Liver (tissue), 9 donors: Measurements from ENCODE around the gene BTBD6. TPM values are rescaled to one million over a fixed set of nuclear protein-coding genes. Genes with fewer than 3 reads are reported as not detected.

ENCODE experiments used
- DNase-seq: peaks from one replicate; pipeline ENCODE4 v3.0.0-alpha.2; 2017; ENCODE audit warnings: low spot score
- H3K27ac ChIP-seq, 2 donors: one replicate each; pipeline ENCODE4 v1.7.0; 2013; ENCODE audit warnings: inconsistent platforms in 2 of 2, low read length in 2 of 2, control low read depth in 1 of 2, low read depth in 1 of 2, mild to moderate bottlenecking in 1 of 2
- H3K27me3 ChIP-seq, 4 donors: one replicate each; pipeline versions ENCODE4 v1.6.1 to v1.7.0; 2013; ENCODE audit warnings: low read length in 3 of 4, inconsistent platforms in 1 of 4, mild to moderate bottlenecking in 1 of 4, moderate library complexity in 1 of 4; ENCODE audit not compliant: control insufficient read depth in 4 of 4, insufficient read depth in 4 of 4
- H3K36me3 ChIP-seq, 4 donors: one replicate each; pipeline versions ENCODE4 v1.6.1 to v1.7.0; 2013; ENCODE audit warnings: low read length in 3 of 4, mild to moderate bottlenecking in 3 of 4, low read depth in 1 of 4, moderate library complexity in 1 of 4; ENCODE audit not compliant: control insufficient read depth in 4 of 4, insufficient read depth in 3 of 4
- H3K4me1 ChIP-seq, 4 donors: one replicate each; pipeline versions ENCODE4 v1.6.1 to v1.7.0; 2013; ENCODE audit warnings: low read length in 3 of 4, mild to moderate bottlenecking in 3 of 4, moderate library complexity in 1 of 4; ENCODE audit not compliant: control insufficient read depth in 4 of 4, insufficient read depth in 4 of 4
- H3K4me3 ChIP-seq, 3 donors: one replicate each; pipeline versions ENCODE4 v1.6.1 to v1.7.0; 2013; ENCODE audit warnings: low read length in 3 of 3, control low read depth in 1 of 3, low read depth in 1 of 3, mild to moderate bottlenecking in 1 of 3
- H3K9ac ChIP-seq, 2 donors: one replicate each; pipeline ENCODE4 v1.7.0; 2013; ENCODE audit warnings: low read length in 2 of 2, mild to moderate bottlenecking in 2 of 2, moderate library complexity in 2 of 2, control low read depth in 1 of 2, low read depth in 1 of 2
- H3K9me3 ChIP-seq, 4 donors: one replicate each; pipeline versions ENCODE4 v1.6.1 to v1.7.0; 2013; ENCODE audit warnings: low read length in 3 of 4; ENCODE audit not compliant: control insufficient read depth in 4 of 4
- EGR1 ChIP-seq, 2 donors: IDR thresholded peaks; 2 replicates each; pipeline ENCODE4 v1.6.1; 2016 to 2018; ENCODE audit warnings: antibody characterized with exemption in 2 of 2, low read depth in 2 of 2
- FOXA2 ChIP-seq: IDR thresholded peaks from 2 replicates; pipeline ENCODE4 v1.6.1; 2016; ENCODE audit warnings: antibody characterized with exemption
- GABPA ChIP-seq, 2 donors: IDR thresholded peaks in 1 of 2; conservative IDR thresholded peaks in 1 of 2; 2 replicates each; pipeline ENCODE4 v1.6.1; 2016; ENCODE audit warnings: antibody characterized with exemption in 2 of 2, mild to moderate bottlenecking in 1 of 2, moderate library complexity in 1 of 2
- HNF4A ChIP-seq, 2 donors: conservative IDR thresholded peaks; 2 replicates each; pipeline ENCODE4 v1.6.1; 2016; ENCODE audit warnings: antibody characterized with exemption in 2 of 2, mild to moderate bottlenecking in 2 of 2
- HNF4G ChIP-seq: IDR thresholded peaks from 2 replicates; pipeline ENCODE4 v1.6.1; 2016; ENCODE audit warnings: antibody characterized with exemption
- NR2F2 ChIP-seq: IDR thresholded peaks from 2 replicates; pipeline ENCODE4 v1.6.1; 2016; ENCODE audit warnings: antibody characterized with exemption
- RXRA ChIP-seq, 2 donors: IDR thresholded peaks; 2 replicates each; pipeline ENCODE4 v1.6.1; 2017 to 2018; ENCODE audit warnings: antibody characterized with exemption in 2 of 2, mild to moderate bottlenecking in 1 of 2
- SP1 ChIP-seq: IDR thresholded peaks from 2 replicates; pipeline ENCODE4 v1.6.1; 2018; ENCODE audit warnings: antibody characterized with exemption, mild to moderate bottlenecking
- TAF1 ChIP-seq: conservative IDR thresholded peaks from 2 replicates; pipeline ENCODE4 v1.6.1; 2016; ENCODE audit warnings: antibody characterized with exemption, mild to moderate bottlenecking
- YY1 ChIP-seq: IDR thresholded peaks from 2 replicates; pipeline ENCODE4 v1.6.1; 2016; ENCODE audit warnings: antibody characterized with exemption, mild to moderate bottlenecking
- WGBS: extraction: QIAGEN DNeasy Blood & Tissue Kit; methylation state at CpG from one replicate; pipeline ENCODE4 v1.1.7; 2013; 5-methylcytosine and 5-hydroxymethylcytosine counted together
- polyA plus RNA-seq, 2 donors: library from polyadenylated mRNA; stranded (reverse) in 1 of 2; unstranded in 1 of 2; fragments of 200-250 nt in 1 of 2; fragments of >200 nt in 1 of 2; fragmentation: Nextera tagmentation in 1 of 2; extraction: Ambion mirVana in 1 of 2; gene quantifications; one replicate each; pipeline versions ENCODE4 v1.2.1 to v1.2.3, GENCODE V29; 2013 to 2015
- total RNA-seq, 2 donors: library from RNA; depleted of rRNA; stranded (reverse); fragments of >200 nt; gene quantifications; one replicate each; pipeline ENCODE4 v1.2.3, GENCODE V29; 2014
- TF ChIP-seq, protein P1 (sequence below): fragments of 150-350 bp; IDR thresholded peaks from 2 replicates; pipeline ENCODE4 v1.5.1; 2017; ENCODE audit warnings: improper control_type of control experiment, low read depth, low read length; ENCODE audit not compliant: missing input control
- TF ChIP-seq, protein P2 (sequence below): IDR thresholded peaks from 2 replicates; pipeline ENCODE4 v1.6.1; 2016; ENCODE audit warnings: antibody characterized with exemption, mild to moderate bottlenecking
- TF ChIP-seq, protein P3 (sequence below): IDR thresholded peaks from 2 replicates; pipeline ENCODE4 v1.6.1; 2016; ENCODE audit warnings: antibody characterized with exemption
- TF ChIP-seq, protein P4 (sequence below): IDR thresholded peaks from 2 replicates; pipeline ENCODE4 v1.6.1; 2016; ENCODE audit warnings: antibody characterized with exemption
- TF ChIP-seq, protein P5 (sequence below): IDR thresholded peaks from 2 replicates; pipeline ENCODE4 v1.6.1; 2016; ENCODE audit warnings: antibody characterized with exemption
- donor health status: healthy.
- donor health status: healthy.
- donor health status: healthy.
- donor health status: healthy.
- donor health status: healthy.

Gene BTBD6
- total and polyA plus RNA-seq, 4 donors = 5.8 to 18.1 (median 16.7) TPM

DNA sequence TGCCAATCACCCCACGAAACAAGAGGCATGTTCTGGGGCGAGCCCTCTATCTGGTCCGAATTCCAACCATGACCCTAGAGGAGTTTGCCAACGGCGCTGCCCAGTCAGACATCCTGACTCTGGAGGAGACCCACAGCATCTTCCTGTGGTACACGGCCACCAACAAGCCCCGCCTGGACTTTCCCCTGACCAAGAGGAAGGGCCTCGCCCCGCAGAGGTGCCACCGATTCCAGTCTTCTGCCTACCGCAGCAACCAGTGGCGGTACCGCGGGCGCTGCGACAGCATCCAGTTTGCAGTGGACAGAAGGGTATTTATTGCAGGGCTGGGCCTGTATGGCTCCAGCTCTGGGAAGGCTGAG, 1.7 kb downstream of the BTBD6 start:
- TF ChIP-seq, protein P1, sequence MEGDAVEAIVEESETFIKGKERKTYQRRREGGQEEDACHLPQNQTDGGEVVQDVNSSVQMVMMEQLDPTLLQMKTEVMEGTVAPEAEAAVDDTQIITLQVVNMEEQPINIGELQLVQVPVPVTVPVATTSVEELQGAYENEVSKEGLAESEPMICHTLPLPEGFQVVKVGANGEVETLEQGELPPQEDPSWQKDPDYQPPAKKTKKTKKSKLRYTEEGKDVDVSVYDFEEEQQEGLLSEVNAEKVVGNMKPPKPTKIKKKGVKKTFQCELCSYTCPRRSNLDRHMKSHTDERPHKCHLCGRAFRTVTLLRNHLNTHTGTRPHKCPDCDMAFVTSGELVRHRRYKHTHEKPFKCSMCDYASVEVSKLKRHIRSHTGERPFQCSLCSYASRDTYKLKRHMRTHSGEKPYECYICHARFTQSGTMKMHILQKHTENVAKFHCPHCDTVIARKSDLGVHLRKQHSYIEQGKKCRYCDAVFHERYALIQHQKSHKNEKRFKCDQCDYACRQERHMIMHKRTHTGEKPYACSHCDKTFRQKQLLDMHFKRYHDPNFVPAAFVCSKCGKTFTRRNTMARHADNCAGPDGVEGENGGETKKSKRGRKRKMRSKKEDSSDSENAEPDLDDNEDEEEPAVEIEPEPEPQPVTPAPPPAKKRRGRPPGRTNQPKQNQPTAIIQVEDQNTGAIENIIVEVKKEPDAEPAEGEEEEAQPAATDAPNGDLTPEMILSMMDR = no peak
- TF ChIP-seq, protein P2, sequence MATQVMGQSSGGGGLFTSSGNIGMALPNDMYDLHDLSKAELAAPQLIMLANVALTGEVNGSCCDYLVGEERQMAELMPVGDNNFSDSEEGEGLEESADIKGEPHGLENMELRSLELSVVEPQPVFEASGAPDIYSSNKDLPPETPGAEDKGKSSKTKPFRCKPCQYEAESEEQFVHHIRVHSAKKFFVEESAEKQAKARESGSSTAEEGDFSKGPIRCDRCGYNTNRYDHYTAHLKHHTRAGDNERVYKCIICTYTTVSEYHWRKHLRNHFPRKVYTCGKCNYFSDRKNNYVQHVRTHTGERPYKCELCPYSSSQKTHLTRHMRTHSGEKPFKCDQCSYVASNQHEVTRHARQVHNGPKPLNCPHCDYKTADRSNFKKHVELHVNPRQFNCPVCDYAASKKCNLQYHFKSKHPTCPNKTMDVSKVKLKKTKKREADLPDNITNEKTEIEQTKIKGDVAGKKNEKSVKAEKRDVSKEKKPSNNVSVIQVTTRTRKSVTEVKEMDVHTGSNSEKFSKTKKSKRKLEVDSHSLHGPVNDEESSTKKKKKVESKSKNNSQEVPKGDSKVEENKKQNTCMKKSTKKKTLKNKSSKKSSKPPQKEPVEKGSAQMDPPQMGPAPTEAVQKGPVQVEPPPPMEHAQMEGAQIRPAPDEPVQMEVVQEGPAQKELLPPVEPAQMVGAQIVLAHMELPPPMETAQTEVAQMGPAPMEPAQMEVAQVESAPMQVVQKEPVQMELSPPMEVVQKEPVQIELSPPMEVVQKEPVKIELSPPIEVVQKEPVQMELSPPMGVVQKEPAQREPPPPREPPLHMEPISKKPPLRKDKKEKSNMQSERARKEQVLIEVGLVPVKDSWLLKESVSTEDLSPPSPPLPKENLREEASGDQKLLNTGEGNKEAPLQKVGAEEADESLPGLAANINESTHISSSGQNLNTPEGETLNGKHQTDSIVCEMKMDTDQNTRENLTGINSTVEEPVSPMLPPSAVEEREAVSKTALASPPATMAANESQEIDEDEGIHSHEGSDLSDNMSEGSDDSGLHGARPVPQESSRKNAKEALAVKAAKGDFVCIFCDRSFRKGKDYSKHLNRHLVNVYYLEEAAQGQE = no peak
- TF ChIP-seq HNF4G (no peak), EGR1 (IDR thresholded peaks at IDR 0.05; ENCODE audit: low read depth in 2 of 2) (no peak), HNF4A (conservative IDR thresholded peaks at IDR 0.05) (no peak)
- TF ChIP-seq, protein P3, sequence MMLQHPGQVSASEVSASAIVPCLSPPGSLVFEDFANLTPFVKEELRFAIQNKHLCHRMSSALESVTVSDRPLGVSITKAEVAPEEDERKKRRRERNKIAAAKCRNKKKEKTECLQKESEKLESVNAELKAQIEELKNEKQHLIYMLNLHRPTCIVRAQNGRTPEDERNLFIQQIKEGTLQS = no peak
- TF ChIP-seq, protein P4, sequence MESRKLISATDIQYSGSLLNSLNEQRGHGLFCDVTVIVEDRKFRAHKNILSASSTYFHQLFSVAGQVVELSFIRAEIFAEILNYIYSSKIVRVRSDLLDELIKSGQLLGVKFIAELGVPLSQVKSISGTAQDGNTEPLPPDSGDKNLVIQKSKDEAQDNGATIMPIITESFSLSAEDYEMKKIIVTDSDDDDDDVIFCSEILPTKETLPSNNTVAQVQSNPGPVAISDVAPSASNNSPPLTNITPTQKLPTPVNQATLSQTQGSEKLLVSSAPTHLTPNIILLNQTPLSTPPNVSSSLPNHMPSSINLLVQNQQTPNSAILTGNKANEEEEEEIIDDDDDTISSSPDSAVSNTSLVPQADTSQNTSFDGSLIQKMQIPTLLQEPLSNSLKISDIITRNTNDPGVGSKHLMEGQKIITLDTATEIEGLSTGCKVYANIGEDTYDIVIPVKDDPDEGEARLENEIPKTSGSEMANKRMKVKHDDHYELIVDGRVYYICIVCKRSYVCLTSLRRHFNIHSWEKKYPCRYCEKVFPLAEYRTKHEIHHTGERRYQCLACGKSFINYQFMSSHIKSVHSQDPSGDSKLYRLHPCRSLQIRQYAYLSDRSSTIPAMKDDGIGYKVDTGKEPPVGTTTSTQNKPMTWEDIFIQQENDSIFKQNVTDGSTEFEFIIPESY = no peak
- TF ChIP-seq, protein P5, sequence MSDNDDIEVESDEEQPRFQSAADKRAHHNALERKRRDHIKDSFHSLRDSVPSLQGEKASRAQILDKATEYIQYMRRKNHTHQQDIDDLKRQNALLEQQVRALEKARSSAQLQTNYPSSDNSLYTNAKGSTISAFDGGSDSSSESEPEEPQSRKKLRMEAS = no peak
- H3K36me3 ChIP-seq = peaks cover 0 to 19% (median 6%) of the 10 kb centered on the region in 4 donors
- H3K9me3 ChIP-seq = no peaks in the 10 kb centered on the region
- peaks cover 5 to 16% (median 14%) of the 10 kb centered on the region in 4 donors for H3K4me1 ChIP-seq
- DNase-seq = no peak
- no peaks in the 10 kb centered on the region for H3K27me3 ChIP-seq
- no peak overlapping the region for H3K9ac ChIP-seq
- 96% methylated on average over 16 of the region's 16 CpGs for WGBS
- H3K4me3 ChIP-seq = no peak overlapping the region
- H3K27ac ChIP-seq = no peak overlapping the region

DNA sequence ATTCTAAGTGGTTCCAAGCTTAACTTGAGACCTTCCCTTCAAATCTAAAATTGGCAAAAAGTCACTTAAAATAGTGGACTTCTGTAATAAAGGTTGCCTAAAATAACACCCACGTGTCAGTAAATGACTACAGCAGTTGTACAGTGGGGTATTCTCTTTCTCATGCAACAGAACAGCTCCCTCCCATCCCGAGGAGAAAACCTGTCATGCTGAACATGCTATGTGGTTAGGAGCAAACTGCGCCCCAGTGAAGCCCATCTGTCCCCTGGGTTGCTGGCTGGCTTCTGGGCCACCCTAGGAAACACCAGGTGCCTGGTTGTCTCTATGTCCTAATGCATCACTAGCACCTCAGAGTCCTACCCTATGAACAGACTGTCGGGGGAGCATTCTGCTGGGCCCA, 2.7 kb downstream of the BTBD6 start:
- H3K9ac ChIP-seq = no peak overlapping the region
- TF ChIP-seq TAF1 = no peak
- no peak for TF ChIP-seq NR2F2
- TF ChIP-seq, protein P5 = no peak
- no peak for TF ChIP-seq YY1
- TF ChIP-seq SP1 = no peak
- TF ChIP-seq FOXA2 = no peak
- TF ChIP-seq, protein P4 = no peak
- TF ChIP-seq HNF4G = no peak
- TF ChIP-seq EGR1 (IDR thresholded peaks at IDR 0.05; ENCODE audit: low read depth in 2 of 2) = no peak
- TF ChIP-seq RXRA (IDR thresholded peaks at IDR 0.05) = no peak
- TF ChIP-seq, protein P2 = no peak
- no peak for TF ChIP-seq GABPA (IDR thresholded peaks at IDR 0.05 in 1 of 2, conservative IDR thresholded peaks at IDR 0.05 in 1 of 2)
- no peak for TF ChIP-seq HNF4A (conservative IDR thresholded peaks at IDR 0.05)
- TF ChIP-seq, protein P3 = no peak

More for the DNA sequence above, 2.7 kb downstream of the BTBD6 start:
- Histone ChIP-seq H3K27me3 (no peaks in the 10 kb centered on the region), H3K9me3 (no peaks in the 10 kb centered on the region), H3K27ac (no peak overlapping the region), H3K4me3 (no peak overlapping the region), H3K36me3 (peaks cover 0 to 19% (median 6%) of the 10 kb centered on the region in 4 donors), H3K4me1 (peaks cover 5 to 12% (median 9%) of the 10 kb centered on the region in 4 donors)
- 92% methylated on average over 4 of the region's 4 CpGs for WGBS
- no peak for DNase-seq
